ENCODE data around the gene BTBD16. TPM values are rescaled to one million over a fixed set of nuclear protein-coding genes. Genes with fewer than 3 reads are reported as not detected.

The BTBD16 gene
- total and polyA plus RNA-seq, 2 of the 13 experiments (the other 11 are each of a cell fraction or from before 2014, with no cell fraction given), result 5.0 to 11.9 TPM

GRCh38 chr10:122240401-122240800 lies 30.7 kb upstream of the BTBD16 start (continued):
- no peak for TF ChIP-seq SP140L (CRISPR knock-in tag; IDR thresholded peaks at IDR 0.05; ENCODE audit: borderline replicate concordance)

- Histone ChIP-seq H3K36me3 (replicated peaks in 1 of 2; ENCODE audit: control insufficient read depth in 1 of 2, insufficient read depth in 2 of 2, low read length in 2 of 2) (peaks cover 15 to 35% of the 10 kb centered on the region in 2 experiments), H3K9ac (ENCODE audit: insufficient read depth, low read depth, low read length) (no peak overlapping the region), H3K4me2 (ENCODE audit: low read depth, low read length) (no peak overlapping the region), H3K4me3 (replicated peaks in 1 of 3; ENCODE audit: insufficient read depth in 1 of 3, low read depth in 2 of 3, low read length in 3 of 3) (no peak overlapping the region), H2AFZ (ENCODE audit: low read length) (no peak overlapping the region), H3K27me3 (ENCODE audit: control insufficient read depth in 1 of 2, insufficient read depth in 2 of 2, low read length in 2 of 2) (no peaks in the 10 kb centered on the region), H3K9me3 (ENCODE audit: low read length) (no peaks in the 10 kb centered on the region), H4K20me1 (ENCODE audit: insufficient read depth, low read length) (no peaks in the 10 kb centered on the region), H3K27ac (ENCODE audit: extremely low read length, insufficient read depth, low read length) (no peak overlapping the region), H3K79me2 (ENCODE audit: insufficient read depth, low read length) (no peaks in the 10 kb centered on the region), H3K4me1 (ENCODE audit: insufficient read depth, low read length) (peaks cover 9% of the 10 kb centered on the region; the same call in 1 of the 2 replicates)
- ChIA-PET POLR2A (no interaction called here), CTCF (ENCODE audit: low intra/inter-chr PET ratio, low total read pairs) (no interaction called here)
- in situ Hi-C loops (cut with HindIII; ENCODE audit: extremely low pct_ligation_motif_present, low pct_unique_long_range_greater_than_20kb), result no loop called here
- no peak for FAIRE-seq
- BruUV-seq (replicated peaks), result no TSS peak
- DNase-seq (ENCODE audit: low spot score), result no peak
- no peak for ATAC-seq
- 94% methylated on average over 8 of the region's 8 CpGs for WGBS (ENCODE audit: low lambda C conversion rate)
- intact Hi-C loops (cut with micrococcal nuclease; ENCODE audit: unreplicated experiment), result no loop called here
- no peak for TF ChIP-seq SRSF9 (IDR thresholded peaks at IDR 0.05; ENCODE audit: borderline replicate concordance, insufficient read depth, low read depth, low read length, poor library complexity, severe bottlenecking)
- TF ChIP-seq TEAD3 (CRISPR knock-in tag; optimal IDR thresholded peaks at IDR 0.05; ENCODE audit: borderline replicate concordance), result no peak
- no peak for TF ChIP-seq ZNF512 (CRISPR knock-in tag; IDR thresholded peaks at IDR 0.05)
- TF ChIP-seq ZNF276 (CRISPR knock-in tag; IDR thresholded peaks at IDR 0.05; ENCODE audit: low read depth), result no peak
- TF ChIP-seq ZNF281 (CRISPR knock-in tag; IDR thresholded peaks at IDR 0.05; ENCODE audit: borderline replicate concordance), result no peak
- no peak for TF ChIP-seq ZNF335 (CRISPR knock-in tag; IDR thresholded peaks at IDR 0.05)
- TF ChIP-seq ZC3H13 (CRISPR knock-in tag; IDR thresholded peaks at IDR 0.05), result no peak
- no peak for TF ChIP-seq ZNF547 (CRISPR knock-in tag; IDR thresholded peaks at IDR 0.05)
- no peak for TF ChIP-seq JDP2 (CRISPR knock-in tag; IDR thresholded peaks at IDR 0.05; ENCODE audit: borderline replicate concordance)
- TF ChIP-seq NFRKB (IDR thresholded peaks at IDR 0.05), result no peak
- no peak for TF ChIP-seq RAD21 (CRISPR knock-in tag; IDR thresholded peaks at IDR 0.05)
- TF ChIP-seq ZNF235 (CRISPR knock-in tag; IDR thresholded peaks at IDR 0.05; ENCODE audit: borderline replicate concordance), result no peak
- no peak for TF ChIP-seq ZBTB39 (CRISPR knock-in tag; IDR thresholded peaks at IDR 0.05)
- no peak for TF ChIP-seq ZNF557 (CRISPR knock-in tag; IDR thresholded peaks at IDR 0.05)
- TF ChIP-seq ARID2 (CRISPR knock-in tag; IDR thresholded peaks at IDR 0.05; ENCODE audit: borderline replicate concordance), result no peak
These were observed 29.3 kb upstream of the BTBD16 start for GRCh38 chr10:122241836-122242235.

Measured in HepG2 (cell line).